DND-41 (cell line): ENCODE results near the gene MANSC4.

ENCODE experiments used
- ATAC-seq: fragments of 200-7000 bp; cut with Tn5 transposase; 3 replicates; pipeline ENCODE4 v1.9.1; 2021; ENCODE audit warnings: low read depth; ENCODE audit not compliant: insufficient read depth
- DNase-seq: peaks from one replicate; pipeline ENCODE4 v3.0.0-alpha.2; 2020
- H2AFZ ChIP-seq: 2 replicates; pipeline ENCODE4 v1.6.0; 2012; ENCODE audit warnings: low read depth, low read length
- H3K27ac ChIP-seq: 2 replicates; pipeline ENCODE4 v1.5.1; 2012; ENCODE audit warnings: low read length, inconsistent platforms
- H3K27me3 ChIP-seq: fragments of 200-600 bp; sonication (generic); 2 replicates; pipeline ENCODE4 v1.6.0; 2012; ENCODE audit warnings: low read length, mild to moderate bottlenecking, inconsistent platforms; ENCODE audit not compliant: insufficient read depth, poor library complexity
- H3K36me3 ChIP-seq: 2 replicates; pipeline ENCODE4 v1.5.1; 2012; ENCODE audit warnings: low read length, inconsistent platforms; ENCODE audit not compliant: insufficient read depth
- H3K4me1 ChIP-seq: 2 replicates; pipeline ENCODE4 v1.5.1; 2012; ENCODE audit warnings: mild to moderate bottlenecking, low read length; ENCODE audit not compliant: insufficient read depth
- H3K4me2 ChIP-seq: 2 replicates; pipeline ENCODE4 v1.6.0; 2012; ENCODE audit warnings: mild to moderate bottlenecking, moderate library complexity, low read length, inconsistent platforms; ENCODE audit not compliant: insufficient read depth
- H3K4me3 ChIP-seq, 2 experiments: fragments of 200-600 bp in 1 of 2; shearing (Covaris generic) in 1 of 2; 2 replicates each; pipeline ENCODE4 v1.5.1; 2012 to 2016; ENCODE audit warnings: inconsistent platforms in 2 of 2, low read length in 2 of 2, mild to moderate bottlenecking in 2 of 2, low read depth in 1 of 2, moderate library complexity in 1 of 2
- H3K79me2 ChIP-seq: 2 replicates; pipeline ENCODE4 v1.6.0; 2012; ENCODE audit warnings: low read length, inconsistent platforms; ENCODE audit not compliant: insufficient read depth
- H3K9ac ChIP-seq: 2 replicates; pipeline ENCODE4 v1.6.0; 2012; ENCODE audit warnings: low read depth, mild to moderate bottlenecking, inconsistent platforms, low read length, moderate library complexity
- H3K9me3 ChIP-seq: 2 replicates; pipeline ENCODE4 v1.5.1; 2012; ENCODE audit warnings: low read length, moderate library complexity, mild to moderate bottlenecking, inconsistent platforms; ENCODE audit not compliant: insufficient read depth, severe bottlenecking
- H4K20me1 ChIP-seq: 2 replicates; pipeline ENCODE4 v1.6.0; 2012; ENCODE audit warnings: low read length; ENCODE audit not compliant: insufficient read depth
- EZH2 ChIP-seq: IDR thresholded peaks from 3 replicates; pipeline ENCODE4 v1.6.1; 2012; ENCODE audit warnings: borderline replicate concordance, low read depth, mild to moderate bottlenecking, moderate library complexity, low read length, inconsistent platforms; ENCODE audit not compliant: severe bottlenecking
- TF ChIP-seq, protein P1 (sequence below): IDR thresholded peaks from 2 replicates; pipeline ENCODE4 v1.5.1; 2012; ENCODE audit warnings: borderline replicate concordance, low read length, moderate library complexity, mild to moderate bottlenecking; ENCODE audit not compliant: poor library complexity, severe bottlenecking; ENCODE audit errors: extremely low read depth

The MANSC4 gene

DNA sequence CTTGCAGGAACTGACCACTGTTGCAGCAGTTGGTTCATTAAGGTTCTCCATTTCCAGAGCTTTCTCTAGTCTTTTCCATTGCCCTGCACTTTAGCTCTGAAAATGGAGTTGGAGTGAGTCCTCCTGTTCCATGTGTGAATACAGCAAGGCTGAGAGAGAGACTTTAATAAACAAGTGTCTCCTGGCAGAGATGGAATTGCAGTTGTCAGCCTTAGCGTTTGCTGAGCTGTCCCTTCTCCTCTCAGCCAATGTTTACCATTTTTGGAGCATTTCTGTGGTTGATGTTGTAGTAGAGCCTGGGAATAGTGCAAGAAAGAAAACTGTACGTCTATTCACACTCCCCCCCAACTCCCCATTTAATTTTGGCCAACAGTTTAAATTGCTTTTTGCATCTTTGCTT is 7.5 kb upstream of the MANSC4 start:
- H3K9ac ChIP-seq = no peak overlapping the region
- no peak overlapping the region for H3K4me2 ChIP-seq
- H4K20me1 ChIP-seq = peaks cover 32% of the 10 kb centered on the region; the same call in 1 of the 2 replicates
- H3K27ac ChIP-seq = 0 out of 2 replicates have a peak overlapping the region, but pooled peaks have one; percentile 31
- H3K9me3 ChIP-seq = no peaks in the 10 kb centered on the region
- DNase-seq (no peak), ATAC-seq (no peak)
- H2AFZ ChIP-seq = no peak overlapping the region
- peaks cover 78% of the 10 kb centered on the region for H3K79me2 ChIP-seq
- TF ChIP-seq EZH2 = no peak
- TF ChIP-seq, protein P1, sequence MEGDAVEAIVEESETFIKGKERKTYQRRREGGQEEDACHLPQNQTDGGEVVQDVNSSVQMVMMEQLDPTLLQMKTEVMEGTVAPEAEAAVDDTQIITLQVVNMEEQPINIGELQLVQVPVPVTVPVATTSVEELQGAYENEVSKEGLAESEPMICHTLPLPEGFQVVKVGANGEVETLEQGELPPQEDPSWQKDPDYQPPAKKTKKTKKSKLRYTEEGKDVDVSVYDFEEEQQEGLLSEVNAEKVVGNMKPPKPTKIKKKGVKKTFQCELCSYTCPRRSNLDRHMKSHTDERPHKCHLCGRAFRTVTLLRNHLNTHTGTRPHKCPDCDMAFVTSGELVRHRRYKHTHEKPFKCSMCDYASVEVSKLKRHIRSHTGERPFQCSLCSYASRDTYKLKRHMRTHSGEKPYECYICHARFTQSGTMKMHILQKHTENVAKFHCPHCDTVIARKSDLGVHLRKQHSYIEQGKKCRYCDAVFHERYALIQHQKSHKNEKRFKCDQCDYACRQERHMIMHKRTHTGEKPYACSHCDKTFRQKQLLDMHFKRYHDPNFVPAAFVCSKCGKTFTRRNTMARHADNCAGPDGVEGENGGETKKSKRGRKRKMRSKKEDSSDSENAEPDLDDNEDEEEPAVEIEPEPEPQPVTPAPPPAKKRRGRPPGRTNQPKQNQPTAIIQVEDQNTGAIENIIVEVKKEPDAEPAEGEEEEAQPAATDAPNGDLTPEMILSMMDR = no peak
- H3K4me3 ChIP-seq = no peak overlapping the region
- H3K4me1 ChIP-seq = peaks cover 35% of the 10 kb centered on the region
- H3K36me3 ChIP-seq = peaks cover 66% of the 10 kb centered on the region
- H3K27me3 ChIP-seq = no peaks in the 10 kb centered on the region

DNA sequence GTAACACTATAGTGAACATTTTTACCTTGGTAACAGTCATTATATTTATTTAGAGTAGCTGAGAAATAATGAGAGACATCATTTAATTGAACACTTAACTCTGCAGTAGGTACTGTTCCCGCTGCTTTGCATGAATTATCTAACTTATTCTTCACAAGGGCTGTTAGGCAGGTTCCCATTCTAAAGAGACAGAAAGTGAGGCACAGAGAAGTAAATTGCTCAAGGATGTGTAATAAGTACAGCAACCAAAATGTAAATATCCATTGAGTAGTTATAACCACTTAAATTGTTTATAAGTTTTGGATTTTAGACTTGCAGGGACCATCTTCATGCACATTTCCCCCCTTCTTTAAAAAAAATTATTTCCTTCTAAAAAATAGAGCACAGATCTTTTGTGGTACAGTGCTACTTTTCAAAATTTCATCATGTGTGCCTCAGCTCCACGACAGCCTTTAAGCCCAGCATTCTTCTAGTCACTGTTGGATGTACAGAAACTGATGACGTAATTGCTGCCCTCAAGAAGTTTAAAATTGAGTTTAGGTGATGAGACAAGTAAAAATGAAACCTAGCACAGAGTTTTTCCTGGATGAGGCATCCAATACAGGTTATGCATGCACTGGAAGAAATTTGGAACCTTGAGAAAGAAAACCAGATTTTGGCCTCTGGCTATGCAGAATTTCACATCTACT is 6.0 kb upstream of the MANSC4 start:
- peaks cover 67% of the 10 kb centered on the region for H3K36me3 ChIP-seq
- H3K27me3 ChIP-seq = no peaks in the 10 kb centered on the region
- H3K27ac ChIP-seq = no peak overlapping the region
- no peak overlapping the region for H3K4me3 ChIP-seq
- no peak overlapping the region for H3K9ac ChIP-seq
- DNase-seq (no peak), ATAC-seq (peak; percentile 29; the same call in 1 of the 3 replicates)
- H2AFZ ChIP-seq = no peak overlapping the region
- no peaks in the 10 kb centered on the region for H3K9me3 ChIP-seq
- H3K79me2 ChIP-seq = peaks cover 91% of the 10 kb centered on the region
- no peak for TF ChIP-seq EZH2
- TF ChIP-seq, protein P1 = no peak
- peaks cover 27% of the 10 kb centered on the region; the same call in 1 of the 2 replicates for H4K20me1 ChIP-seq
- peak overlapping the region; percentile 48; the same call in 1 of the 2 replicates for H3K4me2 ChIP-seq
- H3K4me1 ChIP-seq = peaks cover 50% of the 10 kb centered on the region

DNA sequence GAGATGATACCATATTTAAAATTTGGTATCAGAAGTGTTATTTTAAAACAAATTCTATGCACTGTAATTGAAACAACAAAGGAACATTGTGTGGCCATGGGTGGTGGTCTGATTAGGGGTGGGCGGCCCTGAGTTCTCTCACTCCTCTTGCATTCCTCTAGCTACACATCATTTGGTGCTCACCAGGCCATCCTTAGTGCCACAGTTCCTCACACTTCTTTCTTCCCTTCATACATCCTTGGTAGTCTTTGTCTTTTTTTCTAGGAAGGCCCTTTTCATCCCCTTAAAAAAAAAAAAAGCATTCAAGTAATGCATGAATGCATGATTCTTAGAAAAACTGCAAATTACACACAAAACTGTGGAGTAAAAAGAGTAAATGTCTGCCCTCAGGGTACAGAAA is 2.4 kb upstream of the MANSC4 start:
- TF ChIP-seq EZH2 = no peak
- TF ChIP-seq, protein P1 = no peak
- H4K20me1 ChIP-seq = peaks cover 4% of the 10 kb centered on the region; the same call in 1 of the 2 replicates
- peaks cover 65% of the 10 kb centered on the region for H3K4me1 ChIP-seq
- H3K4me2 ChIP-seq = peak overlapping the region; percentile 96
- no peak for DNase-seq
- H3K4me3 ChIP-seq = peak overlapping the region in 1 of 2 experiments; percentile 78; a peak in 1 of 4 replicates
- no peaks in the 10 kb centered on the region for H3K9me3 ChIP-seq
- H2AFZ ChIP-seq = no peak overlapping the region
- no peak overlapping the region for H3K9ac ChIP-seq
- no peak for ATAC-seq
- no peak overlapping the region for H3K27ac ChIP-seq
- H3K36me3 ChIP-seq = peaks cover 39% of the 10 kb centered on the region
- peaks cover 81% of the 10 kb centered on the region for H3K79me2 ChIP-seq
- no peaks in the 10 kb centered on the region for H3K27me3 ChIP-seq
